Stimulated activated CD4-positive, alpha-beta T cell treated with anti-CD3 and anti-CD28 coated beads, Interleukin-12 subunit alpha, Interleukin-12 subunit beta, amount 100 ng/mL, for 4 hours (primary cell): ENCODE data around the gene CXCL8.
"Not testable (repeated sequence)": the region's sequence is repeated elsewhere in the genome, so short reads cannot be mapped to it uniquely, and the experiment has no call there.

ENCODE experiments used
- DNase-seq: peaks from one replicate; pipeline ENCODE4 v3.0.0-alpha.2; 2020

CXCL8 gene

GRCh38 chr4:73740353-73740778 lies at the start of gene CXCL8:
Gene CXCL8 (plus strand): TSS chr4:73740569. CDS start chr4:73740659, 90 bp downstream.
- DNase-seq, result no peak

- DNase-seq, result not testable (repeated sequence)
Observed at GRCh38 chr4:73691201-73691600, 49.2 kb upstream of the CXCL8 start.

- DNase-seq, result no peak
Observed at GRCh38 chr4:73691759-73692158, 48.6 kb upstream of the CXCL8 start.

GRCh38 chr4:73692254-73692653 lies 48.1 kb upstream of the CXCL8 start:
- no peak for DNase-seq

GRCh38 chr4:73692701-73693100 lies 47.7 kb upstream of the CXCL8 start:
- no peak for DNase-seq

- no peak for DNase-seq
Observed at GRCh38 chr4:73693811-73694210, 46.6 kb upstream of the CXCL8 start.

GRCh38 chr4:73698217-73698616 lies 42.2 kb upstream of the CXCL8 start:
- DNase-seq, result no peak

- DNase-seq, result no peak
Observed at GRCh38 chr4:73701116-73701515, 39.3 kb upstream of the CXCL8 start.

- DNase-seq, result no peak
Observed at GRCh38 chr4:73702796-73703287, 37.5 kb upstream of the CXCL8 start.

GRCh38 chr4:73703320-73703719 lies 37.0 kb upstream of the CXCL8 start:
- no peak for DNase-seq

- no peak for DNase-seq
Observed at GRCh38 chr4:73704314-73705055, 35.9 kb upstream of the CXCL8 start.

- DNase-seq, result no peak
Observed at GRCh38 chr4:73705056-73705432, 35.3 kb upstream of the CXCL8 start.

GRCh38 chr4:73705721-73706120 lies 34.6 kb upstream of the CXCL8 start:
- no peak for DNase-seq

GRCh38 chr4:73706811-73707210 lies 33.6 kb upstream of the CXCL8 start:
- DNase-seq, result no peak

- DNase-seq, result no peak
Observed at GRCh38 chr4:73707269-73707875, 33.0 kb upstream of the CXCL8 start.

- DNase-seq, result no peak
Observed at GRCh38 chr4:73707918-73708577, 32.3 kb upstream of the CXCL8 start.

- DNase-seq, result no peak
Observed at GRCh38 chr4:73709451-73710033, 30.8 kb upstream of the CXCL8 start.

GRCh38 chr4:73710094-73710493 lies 30.3 kb upstream of the CXCL8 start:
- DNase-seq, result no peak

- no peak for DNase-seq
Observed at GRCh38 chr4:73711989-73712388, 28.4 kb upstream of the CXCL8 start.

GRCh38 chr4:73713650-73714049 lies 26.7 kb upstream of the CXCL8 start:
- no peak for DNase-seq

GRCh38 chr4:73714647-73715046 lies 25.7 kb upstream of the CXCL8 start:
- no peak for DNase-seq

GRCh38 chr4:73715659-73716058 lies 24.7 kb upstream of the CXCL8 start:
- DNase-seq, result no peak
